Keratinocyte (primary cell): ENCODE data around the gene CREB3L2. TPM values are rescaled to one million over a fixed set of nuclear protein-coding genes. Genes with fewer than 3 reads are reported as not detected.
"Not testable (repeated sequence)": the region's sequence is repeated elsewhere in the genome, so short reads cannot be mapped to it uniquely, and the experiment has no call there.

Source experiments
- DNase-seq: peaks from one replicate; pipeline ENCODE4 v3.0.0-alpha.2; 2011; ENCODE audit warnings: low read depth, missing footprints, low spot score
- FAIRE-seq: peaks from 2 replicates; lab custom pipeline; 2011; peaks lifted over from hg19 to GRCh38; lab: Jason Lieb, UNC
- H2AFZ ChIP-seq: 2 replicates; pipeline ENCODE4 v1.6.0; 2012; ENCODE audit warnings: low read length, control low read depth, inconsistent platforms; ENCODE audit not compliant: control insufficient read depth
- H3K27ac ChIP-seq: 2 replicates; pipeline ENCODE4 v1.5.1; 2011; ENCODE audit warnings: low read length; ENCODE audit not compliant: control insufficient read depth, insufficient read depth
- H3K27me3 ChIP-seq: 3 replicates; pipeline ENCODE4 v1.6.0; 2011; ENCODE audit warnings: low read length; ENCODE audit not compliant: control insufficient read depth, insufficient read depth; ENCODE audit errors: extremely low read depth
- H3K36me3 ChIP-seq, 2 experiments: 2 replicates in 1 of 2; 3 replicates in 1 of 2; pipeline ENCODE4 v1.5.1; 2011; ENCODE audit warnings: low read length in 2 of 2, mild to moderate bottlenecking in 1 of 2; ENCODE audit not compliant: control insufficient read depth in 2 of 2, insufficient read depth in 2 of 2; ENCODE audit errors: extremely low read depth in 1 of 2
- H3K4me1 ChIP-seq: 3 replicates; pipeline ENCODE4 v1.5.1; 2011; ENCODE audit warnings: low read length; ENCODE audit not compliant: control insufficient read depth, insufficient read depth; ENCODE audit errors: extremely low read depth
- H3K4me2 ChIP-seq: 3 replicates; pipeline ENCODE4 v1.6.0; 2011; ENCODE audit warnings: low read depth, low read length; ENCODE audit not compliant: control insufficient read depth, insufficient read depth; ENCODE audit errors: extremely low read depth
- H3K4me3 ChIP-seq, 3 experiments: fragments of 200-600 bp in 1 of 3; sonication (generic) in 1 of 3; 2 replicates in 2 of 3; 3 replicates in 1 of 3; pipeline ENCODE4 v1.5.1; 2011 to 2016; ENCODE audit warnings: low read length in 3 of 3, mild to moderate bottlenecking in 3 of 3, control low read depth in 2 of 3, inconsistent platforms in 1 of 3, low read depth in 1 of 3, mixed read lengths in 1 of 3, mixed run types in 1 of 3, moderate library complexity in 1 of 3; ENCODE audit not compliant: control insufficient read depth in 2 of 3, insufficient read depth in 2 of 3; ENCODE audit errors: extremely low read depth in 1 of 3
- H3K79me2 ChIP-seq: 2 replicates; pipeline ENCODE4 v1.6.0; 2012; ENCODE audit warnings: low read length; ENCODE audit not compliant: control insufficient read depth, insufficient read depth
- H3K9ac ChIP-seq: 3 replicates; pipeline ENCODE4 v1.6.0; 2011; ENCODE audit warnings: low read length; ENCODE audit not compliant: control insufficient read depth, insufficient read depth; ENCODE audit errors: extremely low read depth
- H3K9me1 ChIP-seq: 3 replicates; pipeline ENCODE4 v1.6.0; 2011; ENCODE audit warnings: low read length; ENCODE audit not compliant: control insufficient read depth, insufficient read depth; ENCODE audit errors: extremely low read depth
- H3K9me3 ChIP-seq: 2 replicates; pipeline ENCODE4 v1.5.1; 2012; ENCODE audit warnings: low read depth, low read length; ENCODE audit not compliant: control insufficient read depth
- H4K20me1 ChIP-seq: 3 replicates; pipeline ENCODE4 v1.6.0; 2011; ENCODE audit warnings: low read length; ENCODE audit not compliant: control insufficient read depth, insufficient read depth; ENCODE audit errors: extremely low read depth
- EZH2 ChIP-seq: IDR thresholded peaks from one replicate; pipeline ENCODE4 v1.6.1; 2012; ENCODE audit warnings: inconsistent platforms, mild to moderate bottlenecking, low read length, moderate library complexity
- dilution Hi-C: fragments of 300-500 bp; cut with MboI; formaldehyde crosslinking; loops from one replicate; pipeline ENCODE4 v1.7.0; 2020; ENCODE audit warnings: low sequenced_read_pairs; ENCODE audit not compliant: extremely low pct_ligation_motif_present
- polyA plus RNA-seq, 5 experiments: library from polyadenylated mRNA; depleted of rRNA in 3 of 5; stranded (reverse) in 3 of 5; stranded (forward) in 1 of 5; unstranded in 1 of 5; fragments of >200 nt; gene quantifications; 1 replicate in 1 of 5; 2 replicates in 3 of 5; 3 replicates in 1 of 5; pipeline versions ENCODE4 v1.2.1 to v1.2.3, GENCODE V29; 2011 to 2012; ENCODE audit warnings: missing spikeins in 2 of 5, low read depth in 1 of 5, low replicate concordance in 1 of 5
- TF ChIP-seq, protein P1 (sequence below), 3 experiments: IDR thresholded peaks in 1 of 3; conservative IDR thresholded peaks in 1 of 3; optimal IDR thresholded peaks in 1 of 3; 2 replicates in 2 of 3; 3 replicates in 1 of 3; pipeline versions ENCODE3 to v1.5.1; 2011; ENCODE audit warnings: low read length in 3 of 3, mild to moderate bottlenecking in 3 of 3, moderate library complexity in 2 of 3, control low read depth in 1 of 3, inconsistent platforms in 1 of 3; ENCODE audit not compliant: insufficient read depth in 2 of 3; ENCODE audit errors: extremely low read depth in 1 of 3

Gene CREB3L2
- polyA plus RNA-seq, 1 donor (not counting 4 experiments of a cell fraction or from before 2014, with no cell fraction given), result 12.8 TPM

GRCh38 chr7:137835486-137836112 is 166.3 kb downstream of the CREB3L2 start:
- FAIRE-seq, result no peak
- Histone ChIP-seq H3K9me3 (peaks cover 3% of the 10 kb centered on the region), H3K79me2 (no peaks in the 10 kb centered on the region), H3K36me3 (no peaks in the 10 kb centered on the region), H3K4me2 (no peak overlapping the region), H3K4me3 (no peak overlapping the region), H3K4me1 (no peaks in the 10 kb centered on the region), H4K20me1 (no peaks in the 10 kb centered on the region), H3K9ac (no peak overlapping the region), H3K9me1 (no peaks in the 10 kb centered on the region), H3K27ac (no peak overlapping the region), H3K27me3 (no peaks in the 10 kb centered on the region), H2AFZ (no peak overlapping the region)
- TF ChIP-seq, protein P1, sequence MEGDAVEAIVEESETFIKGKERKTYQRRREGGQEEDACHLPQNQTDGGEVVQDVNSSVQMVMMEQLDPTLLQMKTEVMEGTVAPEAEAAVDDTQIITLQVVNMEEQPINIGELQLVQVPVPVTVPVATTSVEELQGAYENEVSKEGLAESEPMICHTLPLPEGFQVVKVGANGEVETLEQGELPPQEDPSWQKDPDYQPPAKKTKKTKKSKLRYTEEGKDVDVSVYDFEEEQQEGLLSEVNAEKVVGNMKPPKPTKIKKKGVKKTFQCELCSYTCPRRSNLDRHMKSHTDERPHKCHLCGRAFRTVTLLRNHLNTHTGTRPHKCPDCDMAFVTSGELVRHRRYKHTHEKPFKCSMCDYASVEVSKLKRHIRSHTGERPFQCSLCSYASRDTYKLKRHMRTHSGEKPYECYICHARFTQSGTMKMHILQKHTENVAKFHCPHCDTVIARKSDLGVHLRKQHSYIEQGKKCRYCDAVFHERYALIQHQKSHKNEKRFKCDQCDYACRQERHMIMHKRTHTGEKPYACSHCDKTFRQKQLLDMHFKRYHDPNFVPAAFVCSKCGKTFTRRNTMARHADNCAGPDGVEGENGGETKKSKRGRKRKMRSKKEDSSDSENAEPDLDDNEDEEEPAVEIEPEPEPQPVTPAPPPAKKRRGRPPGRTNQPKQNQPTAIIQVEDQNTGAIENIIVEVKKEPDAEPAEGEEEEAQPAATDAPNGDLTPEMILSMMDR (optimal IDR thresholded peaks at IDR 0.05 in 1 of 3, IDR thresholded peaks at IDR 0.05 in 1 of 3, conservative IDR thresholded peaks at IDR 0.05 in 1 of 3; ENCODE audit: extremely low read depth in 1 of 3, insufficient read depth in 2 of 3, low read length in 3 of 3), result no peak
- no peak for TF ChIP-seq EZH2
- dilution Hi-C loops, result no loop called here
- no peak for DNase-seq

DNA sequence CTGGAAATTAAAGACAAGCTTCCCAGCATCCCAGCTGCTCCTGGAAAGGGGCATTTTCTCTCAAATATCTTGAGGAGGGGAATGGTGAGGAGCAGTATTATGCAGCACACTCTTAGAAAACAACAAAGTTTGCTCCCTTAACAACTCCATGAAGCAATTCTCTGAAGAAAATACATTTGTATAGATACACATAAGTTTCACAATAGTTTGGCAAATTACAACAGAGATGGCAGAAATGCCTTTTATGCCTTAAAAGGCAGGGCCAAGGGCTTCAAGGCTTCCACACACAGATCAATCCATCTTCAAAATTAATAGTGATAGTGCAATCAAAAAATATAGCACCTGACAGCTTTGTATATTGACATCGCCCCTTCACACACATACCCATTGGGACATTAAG is 167.3 kb downstream of the CREB3L2 start:
- Histone ChIP-seq H3K9me3 (peaks cover 3% of the 10 kb centered on the region), H2AFZ (no peak overlapping the region), H3K9ac (no peak overlapping the region), H3K36me3 (no peaks in the 10 kb centered on the region), H3K27me3 (no peaks in the 10 kb centered on the region), H3K4me2 (no peak overlapping the region), H3K79me2 (no peaks in the 10 kb centered on the region), H3K4me3 (no peak overlapping the region), H3K4me1 (no peaks in the 10 kb centered on the region), H3K9me1 (no peaks in the 10 kb centered on the region), H4K20me1 (no peaks in the 10 kb centered on the region), H3K27ac (no peak overlapping the region)
- DNase-seq, result no peak
- TF ChIP-seq, protein P1 (optimal IDR thresholded peaks at IDR 0.05 in 1 of 3, IDR thresholded peaks at IDR 0.05 in 1 of 3, conservative IDR thresholded peaks at IDR 0.05 in 1 of 3; ENCODE audit: extremely low read depth in 1 of 3, insufficient read depth in 2 of 3, low read length in 3 of 3), result no peak
- no peak for TF ChIP-seq EZH2
- dilution Hi-C loops, result no loop called here
- no peak for FAIRE-seq

DNA sequence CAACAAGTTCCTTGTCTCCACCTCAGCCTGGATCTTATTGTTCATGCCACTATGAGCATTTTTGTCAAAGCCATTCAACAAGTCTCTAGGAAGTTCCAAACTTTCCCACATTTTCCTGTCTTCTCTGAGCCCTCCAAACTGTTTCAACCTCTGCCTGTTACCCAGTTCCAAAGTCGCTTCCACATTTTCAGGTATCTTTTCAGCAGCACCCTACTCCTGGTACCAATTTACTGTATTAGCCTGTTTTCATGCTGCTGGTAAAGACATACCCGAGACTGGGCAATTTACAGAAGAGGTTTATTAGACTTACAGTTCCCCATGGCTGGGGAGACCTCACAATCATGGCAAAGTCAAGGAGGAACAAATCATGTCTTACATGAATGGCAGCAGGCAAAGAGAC is 168.9 kb downstream of the CREB3L2 start:
- H3K4me1 ChIP-seq, dilution Hi-C loops, H3K9me1 ChIP-seq, H3K9ac ChIP-seq, H4K20me1 ChIP-seq, H3K27me3 ChIP-seq, H3K4me3 ChIP-seq, DNase-seq, H3K79me2 ChIP-seq, H2AFZ ChIP-seq, H3K9me3 ChIP-seq, H3K27ac ChIP-seq, H3K36me3 ChIP-seq, H3K4me2 ChIP-seq, FAIRE-seq: not testable (repeated sequence)
